ENCODE results near the gene CBFA2T2.

DNA sequence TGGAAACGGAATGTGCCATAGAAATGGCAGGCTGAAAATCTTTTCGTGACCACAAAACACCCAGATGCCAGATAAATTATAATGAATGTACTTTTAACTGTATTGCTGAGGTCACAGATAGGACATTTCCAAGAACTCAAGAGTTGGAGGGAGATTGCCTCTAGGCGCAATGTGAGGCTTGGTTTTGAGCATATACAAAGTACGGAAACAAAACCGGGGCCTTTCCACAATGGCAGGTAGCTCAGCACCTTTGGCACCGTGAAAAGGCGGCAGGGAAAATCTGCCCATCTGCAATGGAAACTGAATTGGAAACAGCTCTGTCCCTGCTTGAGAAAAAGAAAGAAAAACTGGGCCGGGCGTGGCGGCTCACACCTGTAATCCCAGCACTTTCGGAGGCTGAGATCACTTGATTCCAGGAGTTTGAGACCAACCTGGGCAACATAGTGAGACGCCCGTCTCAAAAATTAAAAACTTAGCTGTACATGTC, 161.7 kb downstream of the CBFA2T2 start:
- TF ChIP-seq POLR2A (IDR thresholded peaks at IDR 0.05) (no peak), POLR2AphosphoS5 (IDR thresholded peaks at IDR 0.05) (no peak), EP300 (IDR thresholded peaks at IDR 0.05) (no peak)
- TF ChIP-seq, protein P1, sequence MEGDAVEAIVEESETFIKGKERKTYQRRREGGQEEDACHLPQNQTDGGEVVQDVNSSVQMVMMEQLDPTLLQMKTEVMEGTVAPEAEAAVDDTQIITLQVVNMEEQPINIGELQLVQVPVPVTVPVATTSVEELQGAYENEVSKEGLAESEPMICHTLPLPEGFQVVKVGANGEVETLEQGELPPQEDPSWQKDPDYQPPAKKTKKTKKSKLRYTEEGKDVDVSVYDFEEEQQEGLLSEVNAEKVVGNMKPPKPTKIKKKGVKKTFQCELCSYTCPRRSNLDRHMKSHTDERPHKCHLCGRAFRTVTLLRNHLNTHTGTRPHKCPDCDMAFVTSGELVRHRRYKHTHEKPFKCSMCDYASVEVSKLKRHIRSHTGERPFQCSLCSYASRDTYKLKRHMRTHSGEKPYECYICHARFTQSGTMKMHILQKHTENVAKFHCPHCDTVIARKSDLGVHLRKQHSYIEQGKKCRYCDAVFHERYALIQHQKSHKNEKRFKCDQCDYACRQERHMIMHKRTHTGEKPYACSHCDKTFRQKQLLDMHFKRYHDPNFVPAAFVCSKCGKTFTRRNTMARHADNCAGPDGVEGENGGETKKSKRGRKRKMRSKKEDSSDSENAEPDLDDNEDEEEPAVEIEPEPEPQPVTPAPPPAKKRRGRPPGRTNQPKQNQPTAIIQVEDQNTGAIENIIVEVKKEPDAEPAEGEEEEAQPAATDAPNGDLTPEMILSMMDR (IDR thresholded peaks at IDR 0.05), result no peak

All from upper lobe of left lung (tissue), 4 donors.